Right cardiac atrium (tissue), 5 donors: ENCODE data around the gene SDR42E2. TPM values are rescaled to one million over a fixed set of nuclear protein-coding genes. Genes with fewer than 3 reads are reported as not detected.
"Not testable (repeated sequence)": the region's sequence is repeated elsewhere in the genome, so short reads cannot be mapped to it uniquely, and the experiment has no call there.

Experiments used
- ATAC-seq, 2 donors: fragments of 200-7000 bp; cut with Tn5 transposase; one replicate each; pipeline versions ENCODE4 v1.8.0 to v1.9.1; 2020; ENCODE audit warnings: moderate library complexity in 2 of 2, mild to moderate bottlenecking in 1 of 2
- DNase-seq, 3 donors: peaks; one replicate each; pipeline ENCODE4 v3.0.0-alpha.2; 2020
- H3K27ac ChIP-seq: one replicate; pipeline ENCODE4 v1.5.1; 2013; ENCODE audit warnings: mild to moderate bottlenecking, low read length, control low read depth, moderate library complexity
- H3K27me3 ChIP-seq: one replicate; pipeline ENCODE4 v1.6.1; 2013; ENCODE audit not compliant: control insufficient read depth, insufficient read depth
- H3K4me1 ChIP-seq: one replicate; pipeline ENCODE4 v1.6.1; 2013; ENCODE audit warnings: low read length; ENCODE audit not compliant: control insufficient read depth, insufficient read depth
- H3K4me3 ChIP-seq: one replicate; pipeline ENCODE4 v1.5.1; 2013; ENCODE audit warnings: low read length, control low read depth
- H3K9me3 ChIP-seq: one replicate; pipeline ENCODE4 v1.6.1; 2013; ENCODE audit warnings: low read length; ENCODE audit not compliant: control insufficient read depth
- WGBS: extraction: QIAGEN DNeasy Blood & Tissue Kit; methylation state at CpG from one replicate; pipeline ENCODE4 v1.1.7; 2013; 5-methylcytosine and 5-hydroxymethylcytosine counted together
- intact Hi-C, 4 donors: fragments of 100-400 bp; cut with DNase I; formaldehyde crosslinking; loops; one replicate each; pipeline versions ENCODE4 v1.11.0 to v1.14.0; 2022 to 2023
- polyA plus RNA-seq: library from polyadenylated mRNA; stranded (reverse); fragments of 200-250 nt; gene quantifications from one replicate; pipeline ENCODE4 v1.2.3, GENCODE V29; 2013
- total RNA-seq, 4 donors: library from RNA; stranded (reverse); fragmentation: NEBNext Ultra II Directional; extraction: Animal tissue kit (Norgen Biotek cat#: 25700); gene quantifications; one replicate each; pipeline ENCODE4 v1.2.1, GENCODE V29; 2021
- donor health status: healthy with polysubstance abuse.
- donor health status: DM: no; HTN: yes; CAD: no.
- donor health status: DM: no; HTN: no; CAD: no.
- donor health status: DM: no; HTN: yes; CAD: no; lungs with severe emphysema.
- donor health status: DM: yes; HTN: yes; CAD: no.

The SDR42E2 gene
- total and polyA plus RNA-seq, 5 donors = 0.09 TPM; not detected in 4

DNA sequence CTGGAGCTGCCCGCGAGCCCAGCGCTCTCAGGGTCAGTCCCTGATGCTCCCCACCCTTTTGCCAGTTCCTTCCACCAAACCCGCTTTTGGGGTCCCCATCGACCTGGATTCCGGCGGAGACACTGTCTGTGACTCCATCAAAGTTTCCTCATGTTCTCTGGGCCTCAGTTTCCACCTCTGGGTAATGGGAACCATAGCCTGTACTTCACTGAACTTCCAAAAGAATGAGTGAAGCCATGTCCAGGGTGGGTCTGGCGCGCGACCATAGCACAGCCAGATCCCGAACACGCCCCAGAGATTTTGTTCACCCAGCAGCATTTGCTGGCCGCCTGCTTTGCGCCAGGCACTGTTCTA is 327 bp downstream of the SDR42E2 start:
- Histone ChIP-seq H3K4me1 (peaks cover 2% of the 10 kb centered on the region), H3K27me3 (no peaks in the 10 kb centered on the region), H3K27ac (no peak overlapping the region), H3K9me3 (no peaks in the 10 kb centered on the region), H3K4me3 (peak overlapping the region; percentile 27)
- intact Hi-C loops = loop anchor here in 1 of 4 donors (10.0 kb wide), 1 partner anchor 58 kb away; no protein-coding TSS in a partner anchor
- DNase-seq (no peak), ATAC-seq (no peak)
- 34% methylated on average over 14 of the region's 14 CpGs for WGBS

DNA sequence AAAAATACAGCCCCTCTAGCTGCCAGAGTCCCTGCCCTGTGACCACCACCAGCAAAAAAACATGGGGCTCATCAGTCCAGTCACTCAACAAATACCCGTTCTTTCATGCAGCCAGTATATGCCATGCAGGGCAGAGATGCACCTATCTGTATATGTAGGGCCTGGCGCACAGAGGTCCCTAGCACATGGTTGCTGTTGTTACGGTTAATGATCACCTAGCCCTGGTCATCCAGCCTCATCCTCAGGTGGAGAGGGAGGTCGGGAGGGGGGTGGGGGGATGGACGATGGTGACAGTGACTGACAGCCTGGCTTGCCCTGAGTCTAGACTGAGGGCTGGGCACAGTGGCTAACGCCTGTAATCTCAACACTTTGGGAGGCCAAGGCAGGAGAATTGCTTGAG is 1.5 kb downstream of the SDR42E2 start:
- 87% methylated on average over 6 of the region's 6 CpGs for WGBS
- Histone ChIP-seq H3K27me3 (no peaks in the 10 kb centered on the region), H3K27ac (no peak overlapping the region), H3K4me3 (no peak overlapping the region), H3K4me1 (peaks cover 2% of the 10 kb centered on the region), H3K9me3 (no peaks in the 10 kb centered on the region)
- intact Hi-C loops = loop anchor here in 1 of 4 donors (10.0 kb wide), 1 partner anchor 59 kb away; no protein-coding TSS in a partner anchor
- no peak for DNase-seq
- ATAC-seq = no peak

DNA sequence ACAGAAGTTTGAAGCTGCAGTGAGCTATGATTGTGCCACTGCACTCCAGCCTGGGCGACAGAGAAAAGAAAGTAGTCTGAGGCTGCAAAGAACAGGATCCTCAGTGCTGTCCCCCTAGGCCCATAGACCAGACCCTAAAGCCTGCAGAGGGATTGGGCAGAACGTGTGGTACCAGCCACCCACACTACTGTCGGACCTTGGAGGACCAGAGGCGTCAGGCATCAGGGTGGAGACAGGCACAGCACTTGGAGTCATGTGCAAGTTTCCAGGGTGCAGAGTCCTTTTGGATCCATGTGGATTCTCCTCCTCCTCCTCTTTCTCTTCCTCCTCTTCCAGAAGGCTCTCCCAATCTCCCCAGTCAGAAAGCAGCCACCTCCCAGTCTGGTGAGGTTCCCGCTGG is 2.2 kb downstream of the SDR42E2 start:
- DNase-seq (no peak), ATAC-seq (no peak)
- Histone ChIP-seq H3K4me1 (peaks cover 2% of the 10 kb centered on the region), H3K4me3 (no peak overlapping the region), H3K27me3 (no peaks in the 10 kb centered on the region), H3K9me3 (no peaks in the 10 kb centered on the region), H3K27ac (no peak overlapping the region)
- intact Hi-C loops = loop anchor here in 1 of 4 donors (10.0 kb wide), 1 partner anchor 60 kb away; no protein-coding TSS in a partner anchor
- WGBS = 86% methylated on average over 5 of the region's 5 CpGs

DNA sequence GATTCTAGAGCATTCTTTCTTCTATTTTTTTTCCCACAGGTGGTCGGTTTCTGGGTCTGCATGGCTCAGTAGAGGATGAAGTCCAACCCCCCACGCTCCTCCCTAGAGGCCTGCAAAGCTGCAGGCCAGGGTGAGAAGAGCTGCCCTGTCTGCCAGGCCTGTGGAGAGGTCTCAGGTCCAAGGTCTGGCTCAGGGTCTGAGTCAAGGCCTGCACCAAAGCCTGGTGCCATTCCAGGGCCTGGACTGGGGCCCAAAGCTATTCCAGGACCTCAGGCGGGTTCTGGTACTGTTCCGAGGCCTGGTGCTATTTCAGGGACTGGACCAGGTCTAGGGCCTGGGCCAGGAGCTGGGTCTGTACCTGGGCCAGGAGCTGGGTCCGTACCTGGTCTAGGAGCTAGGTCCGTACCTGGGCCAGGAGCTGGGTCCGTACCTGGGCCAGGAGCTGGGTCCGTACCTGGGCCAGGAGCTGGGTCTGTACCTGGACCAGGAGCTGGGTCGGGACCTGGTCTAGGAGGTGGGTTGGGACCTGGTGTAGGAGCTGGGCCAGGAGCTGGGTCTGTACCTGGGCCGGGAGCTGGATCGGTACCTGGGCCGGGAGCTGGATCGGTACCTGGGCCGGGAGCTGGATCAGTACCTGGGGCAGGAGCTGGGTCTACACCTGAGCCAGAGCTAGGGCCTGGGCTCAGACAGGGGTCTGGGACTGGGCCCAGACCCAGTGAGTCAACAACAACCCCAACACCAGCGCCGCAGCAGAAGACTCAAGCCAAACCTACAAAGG is 3.4 kb downstream of the SDR42E2 start:
- ATAC-seq (no peak), DNase-seq (no peak)
- intact Hi-C loops = loop anchor here in 1 of 4 donors (10.0 kb wide), 1 partner anchor 61 kb away; no protein-coding TSS in a partner anchor
- Histone ChIP-seq H3K27ac (no peak overlapping the region), H3K27me3 (no peaks in the 10 kb centered on the region), H3K9me3 (no peaks in the 10 kb centered on the region), H3K4me1 (peaks cover 2% of the 10 kb centered on the region), H3K4me3 (no peak overlapping the region)
- 91% methylated on average over 16 of the region's 16 CpGs for WGBS

DNA sequence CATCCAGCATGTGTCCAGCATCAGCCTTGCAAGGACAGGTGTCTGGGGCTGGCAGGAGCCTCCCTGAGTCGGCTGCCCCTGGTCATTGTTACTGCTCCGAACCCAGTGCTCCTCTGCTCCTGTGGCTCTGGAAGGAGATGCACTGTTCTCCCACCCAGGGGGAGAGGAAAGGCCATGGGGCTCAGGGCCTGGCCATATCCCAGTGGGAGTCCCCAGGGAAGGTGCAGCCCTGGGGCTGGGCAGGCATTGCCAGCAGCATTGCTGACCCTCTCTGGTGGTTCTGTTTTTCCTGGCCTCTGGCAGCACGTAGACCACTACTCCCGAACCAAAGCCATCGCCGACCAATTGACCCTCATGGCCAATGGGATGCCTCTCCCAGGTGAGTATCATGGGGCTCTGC is 9.6 kb downstream of the SDR42E2 start:
- Histone ChIP-seq H3K9me3 (no peaks in the 10 kb centered on the region), H3K4me1 (no peaks in the 10 kb centered on the region), H3K27ac (no peak overlapping the region), H3K27me3 (no peaks in the 10 kb centered on the region), H3K4me3 (no peak overlapping the region)
- ATAC-seq (no peak), DNase-seq (no peak)
- intact Hi-C loops = no loop called here
- WGBS = 92% methylated on average over 6 of the region's 6 CpGs

DNA sequence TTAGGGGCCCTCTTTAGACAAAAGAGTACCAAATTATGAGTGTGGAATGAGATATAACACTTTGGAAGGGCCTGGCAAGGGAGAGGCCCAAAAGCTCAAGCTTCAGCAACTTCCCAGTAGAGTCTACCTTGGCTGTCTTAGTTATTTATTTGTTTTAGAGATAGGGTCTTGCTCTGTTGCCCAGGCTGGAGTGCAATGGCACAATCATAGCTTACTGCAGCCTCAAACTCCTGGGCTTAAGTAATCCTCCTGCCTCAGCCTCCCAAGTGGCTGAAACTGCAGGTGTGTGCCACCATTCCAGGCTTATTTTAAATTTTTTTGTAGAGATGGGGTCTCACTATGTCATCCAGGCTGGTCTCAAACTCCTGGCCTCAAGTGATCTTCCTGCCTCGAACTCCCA is 10.3 kb downstream of the SDR42E2 start:
- DNase-seq, ATAC-seq, H3K9me3 ChIP-seq, H3K27ac ChIP-seq, H3K4me1 ChIP-seq, H3K27me3 ChIP-seq, intact Hi-C loops, H3K4me3 ChIP-seq: not testable (repeated sequence)
- 83% methylated on average over 1 of the region's 1 CpG for WGBS

GRCh38 chr16:22174642-22175041 is 12.3 kb downstream of the SDR42E2 start:
- H3K4me1 ChIP-seq = no peaks in the 10 kb centered on the region
- ATAC-seq (no peak), DNase-seq (no peak)
- WGBS = 56% methylated on average over 9 of the region's 9 CpGs
- no peak overlapping the region for H3K4me3 ChIP-seq
- intact Hi-C loops = no loop called here
- no peaks in the 10 kb centered on the region for H3K9me3 ChIP-seq
- H3K27me3 ChIP-seq = no peaks in the 10 kb centered on the region
- H3K27ac ChIP-seq = no peak overlapping the region

DNA sequence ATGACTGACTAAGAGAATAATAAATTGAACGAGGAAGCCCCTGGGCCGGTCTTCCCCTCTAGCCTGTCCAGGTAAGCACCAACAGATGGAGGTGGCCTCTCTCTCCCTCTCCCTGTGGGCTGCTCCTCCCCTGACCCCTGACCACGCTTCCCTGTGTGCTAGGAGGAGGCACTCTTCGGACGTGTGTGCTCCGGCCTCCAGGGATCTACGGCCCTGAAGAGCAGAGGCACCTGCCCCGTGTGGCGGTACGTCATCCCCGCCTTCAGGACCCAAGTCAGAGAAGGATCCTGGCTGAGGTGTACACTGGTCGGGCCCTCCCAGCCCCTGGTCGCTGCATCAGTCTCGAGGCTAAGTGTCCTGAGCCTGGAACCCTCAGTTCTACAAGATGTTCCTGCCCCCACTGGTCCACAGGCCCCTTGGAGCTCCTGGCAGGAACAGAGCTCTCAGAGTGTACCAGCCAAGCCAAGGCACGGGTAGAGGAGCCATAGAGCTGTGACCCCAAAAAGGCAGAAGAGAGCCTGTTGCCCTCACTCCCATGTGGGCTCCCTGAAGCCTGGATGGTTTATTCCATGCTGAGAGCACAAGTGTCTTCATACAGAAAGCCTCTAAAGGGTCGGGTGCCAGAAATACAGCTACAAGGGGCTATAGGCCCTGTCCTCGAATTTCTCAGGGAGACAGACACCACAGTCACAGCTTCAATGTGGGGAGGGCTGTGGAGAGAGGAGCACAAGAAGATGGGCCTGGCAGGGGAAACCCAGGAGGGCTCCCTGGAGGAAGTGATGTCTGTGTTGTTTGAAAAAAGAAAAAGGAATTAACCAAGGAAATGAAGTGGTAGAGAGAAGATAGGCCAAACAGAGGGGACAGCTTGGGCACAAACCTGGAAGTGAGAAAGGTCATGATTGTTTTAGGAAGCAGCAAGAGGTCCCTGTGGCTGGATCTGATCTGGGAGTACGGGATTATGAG is 15.9 kb downstream of the SDR42E2 start:
- no peak for ATAC-seq

DNA sequence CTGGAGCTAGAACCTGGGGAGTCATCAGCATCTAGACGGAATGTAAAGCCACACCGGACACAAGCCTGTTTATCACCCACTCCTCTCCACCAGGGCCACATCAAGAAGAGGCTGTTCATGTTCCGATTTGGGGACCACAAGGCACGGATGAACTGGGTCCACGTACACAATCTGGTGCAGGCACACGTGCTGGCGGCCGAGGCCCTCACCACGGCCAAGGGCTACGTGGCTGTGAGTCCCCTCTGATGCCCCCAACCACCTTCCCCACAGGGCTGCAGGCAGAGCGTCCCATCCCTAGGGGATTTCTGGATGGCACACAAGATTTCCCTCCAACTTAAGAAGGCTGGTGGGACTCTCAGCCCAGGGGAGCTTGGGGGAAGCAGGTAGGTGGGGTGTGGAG is 19.1 kb downstream of the SDR42E2 start:
- intact Hi-C loops = no loop called here
- WGBS = 90% methylated on average over 11 of the region's 11 CpGs

More for the DNA sequence above, 15.9 kb downstream of the SDR42E2 start:
- no peaks in the 10 kb centered on the region for H3K4me1 ChIP-seq
- H3K27ac ChIP-seq = no peak overlapping the region
- intact Hi-C loops = no loop called here
- no peaks in the 10 kb centered on the region for H3K27me3 ChIP-seq
- WGBS = 80% methylated on average over 18 of the region's 18 CpGs
- no peak for DNase-seq
- H3K4me3 ChIP-seq = no peak overlapping the region
- no peaks in the 10 kb centered on the region for H3K9me3 ChIP-seq

DNA sequence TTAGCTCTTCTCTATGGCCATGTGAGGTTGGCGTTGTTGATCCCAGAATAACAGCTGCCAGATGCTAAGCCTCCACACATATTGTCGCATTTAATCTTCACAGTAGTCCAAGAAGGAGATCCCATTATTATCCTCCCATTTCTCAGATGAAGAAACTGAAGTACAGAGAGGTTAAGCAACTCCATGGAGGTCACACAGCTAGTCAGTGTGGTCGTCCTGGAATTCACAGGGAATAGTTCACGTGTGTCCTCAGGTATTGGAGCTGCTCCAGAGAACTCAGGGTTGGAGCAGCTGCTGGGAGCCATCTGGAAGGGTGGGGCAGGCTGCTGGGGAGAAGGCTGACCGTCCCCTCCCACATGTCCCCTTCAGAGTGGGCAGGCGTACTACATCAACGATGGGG is 19.5 kb downstream of the SDR42E2 start:
- no peaks in the 10 kb centered on the region for H3K9me3 ChIP-seq
- H3K4me3 ChIP-seq = no peak overlapping the region
- ATAC-seq (no peak), DNase-seq (no peak)
- intact Hi-C loops = no loop called here
- no peaks in the 10 kb centered on the region for H3K27me3 ChIP-seq
- H3K27ac ChIP-seq = no peak overlapping the region
- no peaks in the 10 kb centered on the region for H3K4me1 ChIP-seq
- WGBS = 84% methylated on average over 7 of the region's 7 CpGs

More for the DNA sequence above, 19.1 kb downstream of the SDR42E2 start:
- Histone ChIP-seq H3K27me3 (no peaks in the 10 kb centered on the region), H3K4me1 (no peaks in the 10 kb centered on the region), H3K9me3 (no peaks in the 10 kb centered on the region), H3K4me3 (no peak overlapping the region), H3K27ac (no peak overlapping the region)
- DNase-seq = no peak
- no peak for ATAC-seq

- Histone ChIP-seq H3K4me1 (no peaks in the 10 kb centered on the region), H3K27me3 (no peaks in the 10 kb centered on the region), H3K4me3 (no peak overlapping the region), H3K27ac (no peak overlapping the region), H3K9me3 (no peaks in the 10 kb centered on the region)
- intact Hi-C loops = no loop called here
- 83% methylated on average over 5 of the region's 5 CpGs for WGBS
- DNase-seq (no peak), ATAC-seq (no peak)
These were observed 21.0 kb downstream of the SDR42E2 start for GRCh38 chr16:22183335-22183734.
